HTR-8/SVneo (cell line): Measurements from ENCODE around the gene DIPK1A.
"Not testable (repeated sequence)": the region's sequence is repeated elsewhere in the genome, so short reads cannot be mapped to it uniquely, and the experiment has no call there.

Experiments
- DNase-seq: peaks from one replicate; pipeline ENCODE4 v3.0.0; 2011; ENCODE audit warnings: low spot score, mixed read lengths; ENCODE audit not compliant: insufficient read length
- FAIRE-seq: peaks from 2 replicates; lab custom pipeline; 2011; peaks lifted over from hg19 to GRCh38; lab: Jason Lieb, UNC

DIPK1A gene

DNA sequence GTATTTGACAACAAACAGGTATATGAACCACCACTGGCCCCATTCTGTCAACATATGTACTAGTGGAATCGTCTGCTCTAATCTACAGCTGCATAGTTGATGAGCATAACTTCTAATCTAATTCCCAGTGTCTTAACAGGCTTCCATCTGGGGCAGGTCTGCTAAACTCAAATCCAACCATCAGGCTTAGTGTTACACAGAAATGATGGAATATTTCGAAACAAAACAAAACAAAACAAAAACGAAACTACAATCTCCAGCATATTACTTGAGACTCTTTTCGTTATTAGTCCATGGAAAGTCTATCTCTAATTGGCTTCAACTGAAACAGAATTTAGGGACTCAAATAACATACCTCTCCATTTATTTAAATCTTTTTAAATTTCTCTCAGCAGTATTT lies 37.6 kb downstream of the DIPK1A start:
- no peak for FAIRE-seq
- DNase-seq, result no peak

DNA sequence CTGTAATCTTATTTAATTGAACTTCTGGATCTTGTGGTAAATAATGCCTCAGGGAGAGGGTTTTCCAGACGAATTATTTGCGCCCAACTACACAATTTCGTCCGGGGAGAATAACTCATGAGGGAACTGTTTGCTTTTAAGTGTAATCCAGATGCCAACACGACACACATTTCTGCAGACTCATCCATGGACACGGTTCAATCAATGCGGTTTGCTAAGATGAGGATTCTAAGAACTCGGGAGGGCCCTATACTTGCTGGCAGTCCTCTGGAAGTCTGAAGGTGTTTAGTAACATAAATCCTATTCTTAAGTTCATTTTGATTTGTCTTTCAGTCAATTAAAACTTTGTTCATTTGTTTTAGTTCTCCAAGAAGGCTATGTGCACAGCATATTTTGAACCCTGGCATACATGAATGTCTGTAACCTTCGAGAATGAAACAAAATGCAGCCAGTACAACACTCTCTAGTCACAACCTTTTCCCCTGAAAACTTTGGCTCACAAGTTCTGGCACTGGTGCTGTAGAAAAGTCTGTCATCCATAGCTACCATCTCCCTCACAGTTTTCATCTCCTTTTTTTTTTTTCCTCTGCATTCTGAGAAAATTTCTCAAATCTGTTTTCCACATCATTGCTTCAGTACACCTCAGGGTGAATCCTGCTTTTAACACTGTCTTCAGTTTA lies 38.8 kb downstream of the DIPK1A start:
- no peak for DNase-seq
- FAIRE-seq, result no peak

- FAIRE-seq (no peak), DNase-seq (no peak)
Measured at GRCh38 chr1:92921031-92922023, 39.9 kb downstream of the DIPK1A start.

DNA sequence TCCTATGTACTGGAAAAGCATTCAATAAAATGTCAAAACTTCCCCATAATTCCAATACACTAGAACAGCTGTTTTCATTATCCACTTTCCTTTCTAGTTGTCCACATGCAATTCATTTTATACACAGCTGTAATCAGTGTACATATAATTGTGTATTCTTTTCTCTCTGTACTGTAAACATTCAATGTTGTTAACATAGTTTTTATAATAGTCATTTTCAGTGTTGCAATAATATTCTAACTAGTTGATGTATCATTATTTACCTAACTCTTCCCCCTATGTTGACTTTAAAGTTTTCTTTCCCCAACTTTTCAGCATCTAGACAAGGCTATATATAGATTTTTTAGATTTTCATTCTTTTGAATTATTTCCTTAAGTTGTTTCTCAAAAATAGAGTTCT lies 44.4 kb downstream of the DIPK1A start:
- DNase-seq (no peak), FAIRE-seq (no peak)

DNA sequence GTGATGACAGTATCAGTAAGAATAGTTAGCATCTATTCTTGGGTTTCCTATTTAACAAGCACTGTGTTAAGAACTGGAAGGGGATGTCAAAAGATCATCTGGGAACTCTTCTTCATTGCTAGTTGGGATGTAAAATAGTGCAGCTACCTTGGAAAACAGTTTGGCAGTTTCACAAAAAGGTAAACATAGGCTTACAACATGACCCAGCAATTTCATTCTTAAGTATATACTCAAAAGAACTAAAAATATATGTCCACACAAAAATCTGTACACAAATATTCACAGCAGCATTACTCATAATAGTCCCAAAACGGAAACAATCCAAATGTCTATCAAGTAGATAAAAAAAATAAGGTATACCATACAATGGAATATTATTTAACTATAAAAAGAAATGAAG lies 45.7 kb downstream of the DIPK1A start:
- no peak for FAIRE-seq

GRCh38 chr1:92913093-92913819 lies 48.0 kb downstream of the DIPK1A start:
- no peak for FAIRE-seq
- no peak for DNase-seq

More for the DNA sequence above, 45.7 kb downstream of the DIPK1A start:
- DNase-seq, result no peak

DNA sequence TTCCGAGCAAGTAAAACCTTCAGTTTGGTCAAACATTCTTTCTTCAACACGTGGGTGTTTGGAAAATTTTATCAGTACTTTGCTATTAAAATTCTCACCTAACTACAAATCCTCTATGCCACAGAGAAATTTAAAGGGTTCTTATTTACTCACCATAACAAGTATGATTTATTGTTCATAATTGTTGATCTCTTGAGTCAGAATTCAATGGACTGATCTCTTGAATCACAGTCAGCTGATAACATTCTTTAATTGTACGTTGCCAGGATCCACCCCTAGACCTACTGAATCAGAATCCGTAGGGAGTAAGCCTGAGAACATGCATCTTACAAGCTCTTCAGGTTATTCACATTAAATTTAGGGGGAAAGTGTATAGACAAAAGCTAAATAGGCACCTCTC lies 51.2 kb downstream of the DIPK1A start:
- DNase-seq (no peak), FAIRE-seq (no peak)

- peak; percentile 56 for DNase-seq
- FAIRE-seq, result peak; percentile 31
Measured at GRCh38 chr1:92909321-92909720, 51.9 kb downstream of the DIPK1A start.

DNA sequence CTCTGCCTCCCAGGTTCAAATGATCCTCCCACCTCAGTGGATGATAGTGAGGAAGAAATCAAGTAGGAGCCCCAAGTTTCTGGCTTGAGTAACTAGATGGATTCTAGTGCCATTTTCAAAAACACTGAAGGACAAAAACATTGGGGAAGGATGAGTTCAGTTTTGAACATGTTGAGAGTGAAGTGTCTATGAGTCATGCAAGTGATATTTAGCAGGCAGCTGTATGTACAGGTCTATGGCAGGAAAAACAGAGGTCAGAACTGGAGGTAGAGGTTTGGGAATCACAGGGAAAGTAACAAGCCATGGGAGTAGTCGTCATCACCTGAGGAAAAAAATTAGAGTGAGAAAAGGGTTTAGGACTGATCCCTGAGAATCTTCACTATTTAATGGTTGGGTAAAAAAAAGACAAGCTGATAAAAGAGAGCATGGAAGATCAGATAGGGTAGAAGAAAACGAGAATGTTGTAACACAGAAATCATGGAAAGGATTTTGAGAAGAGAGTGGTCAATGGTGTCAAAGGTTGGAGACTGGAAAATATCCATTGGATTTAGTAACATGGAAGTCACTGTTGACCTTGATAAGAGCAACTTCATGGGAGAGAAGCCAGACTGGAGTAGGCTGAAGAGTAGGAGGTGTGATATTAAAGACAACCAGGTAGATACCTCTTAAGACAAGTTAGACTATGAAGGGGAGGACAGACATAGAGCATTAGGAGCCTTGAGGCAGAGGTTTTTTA lies 53.1 kb downstream of the DIPK1A start:
- FAIRE-seq (no peak), DNase-seq (peak; percentile 36)

DNA sequence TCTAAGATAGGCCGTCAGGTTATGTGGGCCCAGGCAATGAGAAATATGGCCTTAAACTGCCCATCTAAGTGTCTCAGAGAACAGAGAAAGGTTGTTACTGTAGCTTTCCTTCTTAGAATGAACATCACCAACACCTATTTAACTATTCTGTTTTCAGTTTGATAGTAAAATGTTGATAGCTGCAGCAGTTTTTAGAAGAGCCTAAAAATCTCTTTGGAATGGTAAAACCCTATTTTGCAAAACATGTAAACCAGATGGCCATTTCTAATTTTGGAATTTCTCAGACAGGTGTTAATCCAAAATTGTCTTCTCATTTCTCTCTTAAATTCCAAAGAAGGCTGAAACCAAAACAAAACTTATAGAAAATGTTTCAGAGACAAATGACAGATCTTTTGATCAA lies 57.5 kb downstream of the DIPK1A start:
- DNase-seq (no peak), FAIRE-seq (no peak)

DNA sequence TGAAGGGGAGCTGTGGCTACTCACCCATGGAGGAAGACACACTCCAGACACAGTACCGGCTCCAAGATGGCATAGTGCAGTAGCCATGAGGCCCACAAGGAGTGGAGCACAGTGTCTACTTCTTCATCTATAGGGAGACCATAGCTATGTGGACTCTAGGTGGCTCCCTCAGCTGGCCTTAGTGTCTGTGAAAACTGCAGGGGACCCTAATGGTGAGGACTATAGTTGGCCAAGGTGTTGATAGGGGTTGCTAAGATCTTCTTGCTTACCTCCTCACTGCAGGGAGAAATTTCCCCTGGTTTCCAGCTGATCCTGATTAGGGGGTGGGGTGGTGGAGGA lies 58.9 kb downstream of the DIPK1A start:
- FAIRE-seq, result no peak
- DNase-seq, result no peak

DNA sequence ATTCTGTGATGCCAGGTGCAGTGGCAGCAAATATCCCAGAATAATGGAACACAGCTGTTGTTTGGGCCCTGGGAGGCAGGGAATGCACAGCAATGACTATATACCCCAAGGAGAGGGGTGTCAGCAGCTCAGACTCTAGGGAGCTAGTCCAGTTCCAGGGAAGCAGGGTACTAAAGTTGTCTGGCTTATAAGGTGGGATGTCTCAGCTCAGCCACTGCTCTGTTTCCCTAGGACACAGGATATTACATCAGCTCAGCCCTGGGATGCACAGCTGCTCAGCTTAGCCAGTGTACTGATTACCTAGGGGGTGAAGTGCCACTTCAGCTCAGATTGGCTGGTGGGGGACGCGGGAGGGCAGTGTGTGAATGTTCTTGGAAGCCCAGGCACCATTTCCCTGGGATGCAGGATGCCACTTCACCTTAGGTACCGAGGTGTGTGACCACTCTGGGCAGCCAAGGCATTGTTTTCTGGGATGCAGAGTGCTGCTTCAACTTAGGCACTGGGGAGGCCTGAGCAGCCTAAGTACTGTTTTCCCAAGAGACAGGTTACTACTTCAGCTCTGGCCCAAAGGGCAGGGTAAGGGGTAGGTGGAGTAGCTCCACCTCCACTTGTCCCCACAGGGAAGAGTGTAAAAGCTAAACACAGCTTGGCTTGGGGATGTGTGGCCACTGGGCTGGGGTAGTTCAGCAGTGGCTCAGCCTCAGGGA lies 59.4 kb downstream of the DIPK1A start:
- FAIRE-seq (no peak), DNase-seq (no peak)

- no peak for FAIRE-seq
- DNase-seq, result no peak
Measured at GRCh38 chr1:92901126-92901525, 60.1 kb downstream of the DIPK1A start.

- DNase-seq, result no peak
- no peak for FAIRE-seq
Measured at GRCh38 chr1:92900539-92900938, 60.7 kb downstream of the DIPK1A start.

DNA sequence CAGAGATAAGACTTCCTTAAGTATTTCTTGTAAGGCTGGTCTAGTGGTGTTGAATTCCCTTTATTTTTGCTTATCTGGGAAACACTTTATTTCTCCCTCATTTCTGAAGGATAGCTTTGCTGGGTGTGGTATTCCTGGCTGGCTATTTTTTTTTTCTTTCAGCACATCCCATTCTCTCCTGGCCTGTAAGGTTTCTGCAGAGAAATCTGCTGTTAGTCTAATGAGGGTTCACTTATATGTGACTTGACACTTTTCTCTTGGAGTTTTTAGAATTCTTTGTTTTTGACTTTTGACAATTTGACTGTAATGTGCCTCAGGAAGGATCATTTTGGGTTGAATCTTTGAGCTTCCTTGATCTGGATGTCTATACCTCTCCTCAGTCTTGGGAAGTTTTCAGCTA lies 61.5 kb downstream of the DIPK1A start:
- FAIRE-seq (no peak), DNase-seq (no peak)

DNA sequence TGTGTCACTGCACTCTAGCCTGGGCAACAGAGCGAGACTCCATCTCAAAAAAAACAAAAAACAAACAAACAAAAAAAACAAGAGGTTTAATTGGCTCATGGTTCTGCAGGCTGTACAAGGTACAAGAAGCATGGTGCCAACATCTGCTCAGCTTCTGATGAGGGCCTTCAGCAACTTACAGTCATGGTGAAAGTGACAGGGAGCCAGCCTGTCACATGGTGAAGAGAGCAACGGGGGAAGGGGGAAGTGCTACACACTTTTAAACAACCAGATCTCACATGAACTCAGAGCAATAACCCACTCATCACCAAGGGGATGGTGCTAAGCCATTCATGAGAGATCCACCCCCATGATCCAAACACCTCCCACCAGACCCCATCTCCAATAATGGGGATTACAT lies 63.2 kb downstream of the DIPK1A start:
- not testable (repeated sequence) for DNase-seq, FAIRE-seq

- FAIRE-seq (no peak), DNase-seq (no peak)
Measured at GRCh38 chr1:92887465-92887864, 73.8 kb downstream of the DIPK1A start.

- no peak for FAIRE-seq
- no peak for DNase-seq
Measured at GRCh38 chr1:92886886-92887419, 74.3 kb downstream of the DIPK1A start.

DNA sequence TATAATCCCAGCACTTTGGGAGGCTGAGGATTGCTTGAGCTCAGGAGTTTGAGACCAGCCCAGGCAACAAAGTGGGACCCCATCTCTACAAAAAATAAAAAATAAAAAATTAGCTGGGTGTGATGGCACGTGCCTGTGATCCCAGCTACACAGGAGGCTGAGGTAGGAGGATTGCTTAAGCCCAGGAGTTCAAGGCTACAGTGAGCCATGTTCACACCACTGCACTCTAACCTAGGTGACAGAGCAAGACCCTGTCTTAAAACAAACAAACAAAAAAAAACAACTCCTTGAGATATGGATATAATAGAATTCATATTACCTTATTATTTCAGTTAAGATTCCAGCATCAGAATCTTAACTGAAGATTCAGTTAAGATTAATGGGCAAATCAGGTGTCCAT lies 77.1 kb downstream of the DIPK1A start:
- FAIRE-seq (no peak), DNase-seq (no peak)
